Activated CD8-positive, alpha-beta memory T cell treated with anti-CD3 and anti-CD28 coated beads, Interleukin-2, amount 50 U/mL, for 24 hours (primary cell): ENCODE measurements around the gene BRD2.

ENCODE experiments used
- DNase-seq: peaks from one replicate; pipeline ENCODE4 v3.0.0-alpha.2; 2020; ENCODE audit errors: extremely low read depth

BRD2 gene

GRCh38 chr6:32949113-32949512 lies 19.3 kb upstream of the BRD2 start:
- DNase-seq, result no peak

- DNase-seq, result no peak
Observed at GRCh38 chr6:32950010-32950409, 18.4 kb upstream of the BRD2 start.

- DNase-seq, result no peak
Observed at GRCh38 chr6:32950449-32950848, 17.9 kb upstream of the BRD2 start.

- DNase-seq, result no peak
Observed at GRCh38 chr6:32952817-32953739, 15.3 kb upstream of the BRD2 start, which contains the start of gene HLA-DMA. TSS of gene HLA-DMA (minus strand) at chr6:32953097. CDS start at chr6:32953036, 61 bp downstream.

GRCh38 chr6:32953775-32954174 lies 14.6 kb upstream of the BRD2 start:
- no peak for DNase-seq

- DNase-seq, result no peak
Observed at GRCh38 chr6:32954267-32954666, 14.1 kb upstream of the BRD2 start.

- no peak for DNase-seq
Observed at GRCh38 chr6:32954986-32955802, 13.2 kb upstream of the BRD2 start.

GRCh38 chr6:32956176-32956575 lies 12.2 kb upstream of the BRD2 start:
- no peak for DNase-seq

- DNase-seq, result no peak
Observed at GRCh38 chr6:32960563-32960962, 7.8 kb upstream of the BRD2 start.

- DNase-seq, result no peak
Observed at GRCh38 chr6:32962213-32962826, 6.1 kb upstream of the BRD2 start.

- no peak for DNase-seq
Observed at GRCh38 chr6:32963866-32964265, 4.5 kb upstream of the BRD2 start.

GRCh38 chr6:32964776-32965175 lies 3.6 kb upstream of the BRD2 start:
- DNase-seq, result no peak

- no peak for DNase-seq
Observed at GRCh38 chr6:32967151-32968091, 973 bp upstream of the BRD2 start.

GRCh38 chr6:32968867-32969684 lies 682 bp downstream of the BRD2 start:
- peak; percentile 25 for DNase-seq

GRCh38 chr6:32969685-32970412 lies 1.5 kb downstream of the BRD2 start:
- peak; percentile 47 for DNase-seq

GRCh38 chr6:32970413-32971241 lies 2.2 kb downstream of the BRD2 start:
- DNase-seq, result peak; percentile 68

GRCh38 chr6:32971242-32971580 lies 2.8 kb downstream of the BRD2 start:
- DNase-seq, result no peak

GRCh38 chr6:32971581-32972352 lies 3.4 kb downstream of the BRD2 start:
- peak; percentile 99 for DNase-seq
